ENCODE results near the gene SUSD4.

SUSD4 gene

DNA sequence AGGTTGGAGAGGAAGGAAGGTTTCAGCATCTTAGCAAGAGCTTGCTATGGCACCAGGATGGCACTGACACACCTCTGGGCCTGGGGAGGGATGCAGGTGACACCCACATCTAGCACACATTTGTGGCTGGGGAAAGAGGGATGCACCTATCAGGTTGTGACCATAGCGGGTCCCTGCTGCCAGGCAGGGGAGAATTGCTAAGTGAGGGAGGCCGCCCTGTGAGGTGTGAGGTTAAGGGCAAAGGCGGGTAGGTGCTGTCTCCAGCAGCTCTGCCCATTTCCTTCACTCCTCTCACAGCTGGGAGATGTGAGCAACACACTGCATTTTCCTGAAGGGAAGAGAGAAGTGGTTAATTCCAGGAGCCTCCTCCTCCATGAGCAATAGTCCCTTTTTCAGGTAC lies 137.7 kb downstream of the SUSD4 start:
- no peak for DNase-seq (ENCODE audit: low read depth)
- no peak overlapping the region for H3K4me3 ChIP-seq (ENCODE audit: low read length)
- TF ChIP-seq CTCF (conservative IDR thresholded peaks at IDR 0.05; ENCODE audit: low read depth, low read length): no peak

DNA sequence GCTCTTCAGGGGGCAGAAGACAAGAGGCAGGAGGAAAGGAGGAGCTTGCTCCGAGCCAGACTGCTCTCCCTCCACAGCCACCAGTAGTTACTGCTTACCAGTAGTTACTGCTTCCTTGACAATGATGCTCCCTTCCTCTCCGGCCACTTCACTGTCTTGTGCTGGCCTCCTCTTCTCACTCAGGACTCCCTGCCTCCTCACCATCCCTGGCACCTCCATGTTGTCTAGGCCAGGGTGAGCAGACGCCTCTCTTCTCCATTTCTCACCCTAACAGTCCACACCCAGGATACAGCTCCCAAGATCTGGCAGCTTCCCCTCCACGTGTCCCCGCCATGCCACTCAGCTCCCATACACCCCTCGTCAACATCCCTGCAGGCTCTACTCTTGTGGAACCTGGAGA lies 138.5 kb downstream of the SUSD4 start:
- H3K4me3 ChIP-seq (ENCODE audit: low read length): no peak overlapping the region
- TF ChIP-seq CTCF (conservative IDR thresholded peaks at IDR 0.05; ENCODE audit: low read depth, low read length): no peak
- no peak for DNase-seq (ENCODE audit: low read depth)

DNA sequence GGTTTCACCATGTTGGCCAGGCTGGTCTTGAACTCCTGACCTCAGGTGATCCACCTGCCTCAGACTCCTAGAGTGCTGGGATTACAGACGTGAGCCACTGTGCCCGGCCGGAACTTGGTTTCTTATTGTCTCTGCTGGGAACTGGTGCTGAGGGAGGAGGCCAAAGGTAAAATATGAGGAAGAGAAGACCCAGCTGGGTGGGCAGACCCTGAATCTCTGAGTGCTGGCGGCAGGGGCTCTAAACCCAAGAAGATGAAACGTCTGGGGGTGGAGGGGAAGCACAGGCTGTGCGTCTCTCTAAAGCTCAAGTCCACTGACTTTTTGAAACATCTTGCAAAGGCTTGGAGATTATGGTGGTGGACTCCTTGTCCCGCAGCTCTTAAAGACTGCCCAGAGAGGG lies 138.9 kb downstream of the SUSD4 start:
- no peak for DNase-seq (ENCODE audit: low read depth)
- no peak for TF ChIP-seq CTCF (conservative IDR thresholded peaks at IDR 0.05; ENCODE audit: low read depth, low read length)
- H3K4me3 ChIP-seq (ENCODE audit: low read length): no peak overlapping the region

DNA sequence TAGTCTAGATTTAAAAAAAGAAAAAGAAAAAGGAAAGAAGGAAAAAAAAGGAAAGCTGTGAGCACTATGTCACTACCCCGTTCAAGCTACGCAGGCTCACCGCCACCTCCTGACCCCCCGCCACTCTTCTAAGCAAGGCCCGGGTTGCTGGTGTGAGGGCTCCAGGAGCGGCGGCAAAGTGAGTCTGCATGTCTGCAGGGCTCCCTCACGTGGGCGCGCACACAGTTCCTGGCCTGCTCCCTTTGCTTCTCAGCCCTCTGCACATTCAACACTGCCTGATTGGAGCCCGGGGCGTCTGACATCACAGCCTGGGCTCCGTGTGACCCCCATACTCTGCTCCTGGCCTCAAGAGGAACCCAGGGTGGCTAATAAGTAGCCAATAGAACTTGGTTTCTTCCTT lies 139.5 kb downstream of the SUSD4 start:
- no peak for DNase-seq (ENCODE audit: low read depth)
- no peak overlapping the region for H3K4me3 ChIP-seq (ENCODE audit: low read length)
- no peak for TF ChIP-seq CTCF (conservative IDR thresholded peaks at IDR 0.05; ENCODE audit: low read depth, low read length)

- no peak for DNase-seq (ENCODE audit: low read depth)
- TF ChIP-seq CTCF (conservative IDR thresholded peaks at IDR 0.05; ENCODE audit: low read depth, low read length): no peak
- no peak overlapping the region for H3K4me3 ChIP-seq (ENCODE audit: low read length)
These were observed 140.6 kb downstream of the SUSD4 start for GRCh38 chr1:223223091-223223995.

- no peak for DNase-seq (ENCODE audit: low read depth)
- no peak overlapping the region for H3K4me3 ChIP-seq (ENCODE audit: low read length)
- TF ChIP-seq CTCF (conservative IDR thresholded peaks at IDR 0.05; ENCODE audit: low read depth, low read length): no peak
These were observed 141.6 kb downstream of the SUSD4 start for GRCh38 chr1:223222377-223222776.

DNA sequence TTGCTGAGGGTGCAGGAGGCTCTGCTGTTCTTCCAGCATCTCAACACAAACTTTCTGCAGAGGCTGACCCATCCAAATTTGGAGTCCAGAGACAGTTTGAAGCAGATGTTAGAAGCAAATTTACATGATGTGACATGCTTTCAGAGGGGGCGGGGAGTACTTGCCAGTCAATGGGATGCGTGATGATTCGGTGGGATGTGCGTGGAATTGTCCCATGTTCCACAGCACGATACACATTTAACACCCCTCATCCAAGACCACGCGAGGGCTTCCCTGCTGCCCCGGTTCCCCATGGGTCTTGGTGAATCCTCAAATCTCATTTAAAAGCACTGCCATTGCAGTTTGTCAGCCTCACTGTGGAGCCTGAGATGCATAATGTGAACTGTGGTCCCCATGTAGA lies 142.3 kb downstream of the SUSD4 start:
- no peak for TF ChIP-seq CTCF (conservative IDR thresholded peaks at IDR 0.05; ENCODE audit: low read depth, low read length)
- DNase-seq (ENCODE audit: low read depth): no peak
- no peak overlapping the region for H3K4me3 ChIP-seq (ENCODE audit: low read length)
